HEK293 (cell line): ENCODE data around the gene TMEM255A.
A peak's percentile ranks its signal among the peaks of the same experiment; 100 is the strongest.

Experiments used
- GLI2 ChIP-seq: fragments of 450-650 bp; formaldehyde crosslinking; IDR thresholded peaks from 2 replicates; pipeline ENCODE4; 2017; ENCODE audit warnings: missing biosample characterization, missing genetic modification characterization, low read depth, borderline replicate concordance
- KLF16 ChIP-seq: fragments of 450-650 bp; formaldehyde crosslinking; IDR thresholded peaks from 2 replicates; pipeline ENCODE4 v1.5.1; 2017; ENCODE audit warnings: missing biosample characterization, missing genetic modification characterization
- OSR2 ChIP-seq: fragments of 450-650 bp; formaldehyde crosslinking; IDR thresholded peaks from 2 replicates; pipeline ENCODE4 v1.5.1; 2016; ENCODE audit warnings: missing biosample characterization, missing genetic modification characterization
- REST ChIP-seq: fragments of 450-650 bp; formaldehyde crosslinking; IDR thresholded peaks from 2 replicates; pipeline ENCODE4 v1.5.1; 2016; ENCODE audit warnings: missing biosample characterization, missing genetic modification characterization
- ZBTB8A ChIP-seq: fragments of 450-650 bp; formaldehyde crosslinking; IDR thresholded peaks from 2 replicates; pipeline ENCODE4 v1.5.1; 2016; ENCODE audit warnings: missing biosample characterization, missing genetic modification characterization
- ZEB2 ChIP-seq: fragments of 450-650 bp; formaldehyde crosslinking; IDR thresholded peaks from 2 replicates; pipeline ENCODE4 v1.5.1; 2016; ENCODE audit warnings: missing biosample characterization, missing genetic modification characterization
- ZNF133 ChIP-seq: fragments of 450-650 bp; formaldehyde crosslinking; IDR thresholded peaks from 2 replicates; pipeline ENCODE4 v1.5.1; 2016; ENCODE audit warnings: missing biosample characterization, missing genetic modification characterization
- ZNF266 ChIP-seq: fragments of 450-650 bp; formaldehyde crosslinking; IDR thresholded peaks from 2 replicates; pipeline ENCODE4 v1.5.1; 2016; ENCODE audit warnings: missing biosample characterization, missing genetic modification characterization, low read depth
- ZNF335 ChIP-seq: fragments of 450-650 bp; formaldehyde crosslinking; conservative IDR thresholded peaks from 2 replicates; pipeline ENCODE4 v1.5.1; 2016; ENCODE audit warnings: missing biosample characterization, missing genetic modification characterization
- ZNF391 ChIP-seq: fragments of 450-650 bp; formaldehyde crosslinking; IDR thresholded peaks from 2 replicates; pipeline ENCODE4 v1.5.1; 2016; ENCODE audit warnings: low read depth, missing biosample characterization, missing genetic modification characterization, borderline replicate concordance
- ZNF394 ChIP-seq: fragments of 450-650 bp; formaldehyde crosslinking; IDR thresholded peaks from 2 replicates; pipeline ENCODE4 v1.5.1; 2016; ENCODE audit warnings: missing biosample characterization, missing genetic modification characterization, mild to moderate bottlenecking, moderate library complexity, borderline replicate concordance
- ZNF426 ChIP-seq: fragments of 450-650 bp; formaldehyde crosslinking; IDR thresholded peaks from 2 replicates; pipeline ENCODE4 v1.5.1; 2017; ENCODE audit warnings: missing biosample characterization, missing genetic modification characterization, mild to moderate bottlenecking, inconsistent platforms, moderate library complexity
- ZNF707 ChIP-seq: fragments of 450-650 bp; formaldehyde crosslinking; IDR thresholded peaks from 2 replicates; pipeline ENCODE4 v1.5.1; 2016; ENCODE audit warnings: missing biosample characterization, missing genetic modification characterization
- ZNF768 ChIP-seq: fragments of 450-650 bp; formaldehyde crosslinking; IDR thresholded peaks from 2 replicates; pipeline ENCODE4 v1.5.1; 2018; ENCODE audit warnings: missing biosample characterization, mild to moderate bottlenecking, missing genetic modification characterization
- ZSCAN23 ChIP-seq: fragments of 450-650 bp; formaldehyde crosslinking; IDR thresholded peaks from 2 replicates; pipeline ENCODE4 v1.5.1; 2016; ENCODE audit warnings: missing biosample characterization, missing genetic modification characterization
- ZSCAN30 ChIP-seq: fragments of 450-650 bp; IDR thresholded peaks from 2 replicates; pipeline ENCODE4 v1.5.1; 2018; ENCODE audit warnings: missing biosample characterization, mild to moderate bottlenecking, missing genetic modification characterization, moderate library complexity
- TF ChIP-seq, protein P1 (sequence below): fragments of 450-650 bp; formaldehyde crosslinking; IDR thresholded peaks from 2 replicates; pipeline ENCODE4 v1.5.1; 2016; ENCODE audit warnings: missing biosample characterization, missing genetic modification characterization, borderline replicate concordance
- TF ChIP-seq, protein P2 (sequence below): fragments of 450-650 bp; formaldehyde crosslinking; IDR thresholded peaks from 2 replicates; pipeline ENCODE4 v1.5.1; 2017; ENCODE audit warnings: missing biosample characterization, missing genetic modification characterization
- TF ChIP-seq, protein P3 (sequence below): fragments of 450-650 bp; formaldehyde crosslinking; IDR thresholded peaks from 2 replicates; pipeline ENCODE4 v1.5.1; 2016; ENCODE audit warnings: missing biosample characterization, missing genetic modification characterization
- TF ChIP-seq, protein P4 (sequence below): fragments of 450-650 bp; formaldehyde crosslinking; IDR thresholded peaks from 2 replicates; pipeline ENCODE4 v1.5.1; 2016; ENCODE audit warnings: missing biosample characterization, missing genetic modification characterization
- TF ChIP-seq, protein P5 (sequence below): fragments of 450-650 bp; formaldehyde crosslinking; IDR thresholded peaks from 2 replicates; pipeline ENCODE4 v1.5.1; 2016; ENCODE audit warnings: missing biosample characterization, missing genetic modification characterization

TMEM255A gene

GRCh38 chrX:120308959-120309872 lies 2.0 kb downstream of the TMEM255A start (continued):
- peak; percentile 51; the same call in 1 of the 2 replicates for TF ChIP-seq REST
- TF ChIP-seq OSR2 = 0 out of 2 replicates have a peak, but pooled peaks have one; percentile 12
- peak; percentile 75 for TF ChIP-seq ZEB2 (tag by site-specific recombination)
- TF ChIP-seq, protein P1, sequence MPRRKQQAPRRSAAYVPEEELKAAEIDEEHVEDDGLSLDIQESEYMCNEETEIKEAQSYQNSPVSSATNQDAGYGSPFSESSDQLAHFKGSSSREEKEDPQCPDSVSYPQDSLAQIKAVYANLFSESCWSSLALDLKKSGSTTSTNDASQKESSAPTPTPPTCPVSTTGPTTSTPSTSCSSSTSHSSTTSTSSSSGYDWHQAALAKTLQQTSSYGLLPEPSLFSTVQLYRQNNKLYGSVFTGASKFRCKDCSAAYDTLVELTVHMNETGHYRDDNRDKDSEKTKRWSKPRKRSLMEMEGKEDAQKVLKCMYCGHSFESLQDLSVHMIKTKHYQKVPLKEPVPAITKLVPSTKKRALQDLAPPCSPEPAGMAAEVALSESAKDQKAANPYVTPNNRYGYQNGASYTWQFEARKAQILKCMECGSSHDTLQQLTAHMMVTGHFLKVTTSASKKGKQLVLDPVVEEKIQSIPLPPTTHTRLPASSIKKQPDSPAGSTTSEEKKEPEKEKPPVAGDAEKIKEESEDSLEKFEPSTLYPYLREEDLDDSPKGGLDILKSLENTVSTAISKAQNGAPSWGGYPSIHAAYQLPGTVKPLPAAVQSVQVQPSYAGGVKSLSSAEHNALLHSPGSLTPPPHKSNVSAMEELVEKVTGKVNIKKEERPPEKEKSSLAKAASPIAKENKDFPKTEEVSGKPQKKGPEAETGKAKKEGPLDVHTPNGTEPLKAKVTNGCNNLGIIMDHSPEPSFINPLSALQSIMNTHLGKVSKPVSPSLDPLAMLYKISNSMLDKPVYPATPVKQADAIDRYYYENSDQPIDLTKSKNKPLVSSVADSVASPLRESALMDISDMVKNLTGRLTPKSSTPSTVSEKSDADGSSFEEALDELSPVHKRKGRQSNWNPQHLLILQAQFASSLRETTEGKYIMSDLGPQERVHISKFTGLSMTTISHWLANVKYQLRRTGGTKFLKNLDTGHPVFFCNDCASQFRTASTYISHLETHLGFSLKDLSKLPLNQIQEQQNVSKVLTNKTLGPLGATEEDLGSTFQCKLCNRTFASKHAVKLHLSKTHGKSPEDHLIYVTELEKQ (tag by site-specific recombination) = peak; percentile 58; the same call in 1 of the 2 replicates
- peak; percentile 32; the same call in 1 of the 2 replicates for TF ChIP-seq ZNF133 (tag by site-specific recombination)
- peak; percentile 59; the same call in 1 of the 2 replicates for TF ChIP-seq ZNF394 (tag by site-specific recombination)
- TF ChIP-seq, protein P2, sequence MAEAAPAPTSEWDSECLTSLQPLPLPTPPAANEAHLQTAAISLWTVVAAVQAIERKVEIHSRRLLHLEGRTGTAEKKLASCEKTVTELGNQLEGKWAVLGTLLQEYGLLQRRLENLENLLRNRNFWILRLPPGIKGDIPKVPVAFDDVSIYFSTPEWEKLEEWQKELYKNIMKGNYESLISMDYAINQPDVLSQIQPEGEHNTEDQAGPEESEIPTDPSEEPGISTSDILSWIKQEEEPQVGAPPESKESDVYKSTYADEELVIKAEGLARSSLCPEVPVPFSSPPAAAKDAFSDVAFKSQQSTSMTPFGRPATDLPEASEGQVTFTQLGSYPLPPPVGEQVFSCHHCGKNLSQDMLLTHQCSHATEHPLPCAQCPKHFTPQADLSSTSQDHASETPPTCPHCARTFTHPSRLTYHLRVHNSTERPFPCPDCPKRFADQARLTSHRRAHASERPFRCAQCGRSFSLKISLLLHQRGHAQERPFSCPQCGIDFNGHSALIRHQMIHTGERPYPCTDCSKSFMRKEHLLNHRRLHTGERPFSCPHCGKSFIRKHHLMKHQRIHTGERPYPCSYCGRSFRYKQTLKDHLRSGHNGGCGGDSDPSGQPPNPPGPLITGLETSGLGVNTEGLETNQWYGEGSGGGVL (tag by site-specific recombination) = peak; percentile 96
- TF ChIP-seq, protein P3, sequence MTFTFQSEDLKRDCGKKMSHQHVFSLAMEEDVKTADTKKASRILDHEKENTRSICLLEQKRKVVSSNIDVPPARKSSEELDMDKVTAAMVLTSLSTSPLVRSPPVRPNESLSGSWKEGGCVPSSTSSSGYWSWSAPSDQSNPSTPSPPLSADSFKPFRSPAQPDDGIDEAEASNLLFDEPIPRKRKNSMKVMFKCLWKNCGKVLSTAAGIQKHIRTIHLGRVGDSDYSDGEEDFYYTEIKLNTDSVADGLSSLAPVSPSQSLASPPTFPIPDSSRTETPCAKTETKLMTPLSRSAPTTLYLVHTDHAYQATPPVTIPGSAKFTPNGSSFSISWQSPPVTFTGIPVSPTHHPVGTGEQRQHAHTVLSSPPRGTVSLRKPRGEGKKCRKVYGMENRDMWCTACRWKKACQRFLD (tag by site-specific recombination) = no peak
- no peak for TF ChIP-seq ZNF707
- TF ChIP-seq ZSCAN30 = peak; percentile 66
- no peak for TF ChIP-seq ZBTB8A (tag by site-specific recombination)
- no peak for TF ChIP-seq ZSCAN23
- peak; percentile 52; the same call in 1 of the 2 replicates for TF ChIP-seq ZNF768 (tag by site-specific recombination)
- no peak for TF ChIP-seq GLI2 (tag by site-specific recombination)
- no peak for TF ChIP-seq ZNF266 (tag by site-specific recombination)
- peak; percentile 85 for TF ChIP-seq ZNF391
- TF ChIP-seq ZNF335 (tag by site-specific recombination) = peak; percentile 43
- peak; percentile 51; the same call in 1 of the 2 replicates for TF ChIP-seq KLF16
- TF ChIP-seq, protein P4, sequence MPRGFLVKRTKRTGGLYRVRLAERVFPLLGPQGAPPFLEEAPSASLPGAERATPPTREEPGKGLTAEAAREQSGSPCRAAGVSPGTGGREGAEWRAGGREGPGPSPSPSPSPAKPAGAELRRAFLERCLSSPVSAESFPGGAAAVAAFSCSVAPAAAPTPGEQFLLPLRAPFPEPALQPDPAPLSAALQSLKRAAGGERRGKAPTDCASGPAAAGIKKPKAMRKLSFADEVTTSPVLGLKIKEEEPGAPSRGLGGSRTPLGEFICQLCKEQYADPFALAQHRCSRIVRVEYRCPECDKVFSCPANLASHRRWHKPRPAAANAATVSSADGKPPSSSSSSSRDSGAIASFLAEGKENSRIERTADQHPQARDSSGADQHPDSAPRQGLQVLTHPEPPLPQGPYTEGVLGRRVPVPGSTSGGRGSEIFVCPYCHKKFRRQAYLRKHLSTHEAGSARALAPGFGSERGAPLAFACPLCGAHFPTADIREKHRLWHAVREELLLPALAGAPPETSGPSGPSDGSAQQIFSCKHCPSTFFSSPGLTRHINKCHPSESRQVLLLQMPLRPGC (tag by site-specific recombination) = peak; percentile 70; the same call in 1 of the 2 replicates
- TF ChIP-seq ZNF426 (tag by site-specific recombination) = no peak
- TF ChIP-seq, protein P5, sequence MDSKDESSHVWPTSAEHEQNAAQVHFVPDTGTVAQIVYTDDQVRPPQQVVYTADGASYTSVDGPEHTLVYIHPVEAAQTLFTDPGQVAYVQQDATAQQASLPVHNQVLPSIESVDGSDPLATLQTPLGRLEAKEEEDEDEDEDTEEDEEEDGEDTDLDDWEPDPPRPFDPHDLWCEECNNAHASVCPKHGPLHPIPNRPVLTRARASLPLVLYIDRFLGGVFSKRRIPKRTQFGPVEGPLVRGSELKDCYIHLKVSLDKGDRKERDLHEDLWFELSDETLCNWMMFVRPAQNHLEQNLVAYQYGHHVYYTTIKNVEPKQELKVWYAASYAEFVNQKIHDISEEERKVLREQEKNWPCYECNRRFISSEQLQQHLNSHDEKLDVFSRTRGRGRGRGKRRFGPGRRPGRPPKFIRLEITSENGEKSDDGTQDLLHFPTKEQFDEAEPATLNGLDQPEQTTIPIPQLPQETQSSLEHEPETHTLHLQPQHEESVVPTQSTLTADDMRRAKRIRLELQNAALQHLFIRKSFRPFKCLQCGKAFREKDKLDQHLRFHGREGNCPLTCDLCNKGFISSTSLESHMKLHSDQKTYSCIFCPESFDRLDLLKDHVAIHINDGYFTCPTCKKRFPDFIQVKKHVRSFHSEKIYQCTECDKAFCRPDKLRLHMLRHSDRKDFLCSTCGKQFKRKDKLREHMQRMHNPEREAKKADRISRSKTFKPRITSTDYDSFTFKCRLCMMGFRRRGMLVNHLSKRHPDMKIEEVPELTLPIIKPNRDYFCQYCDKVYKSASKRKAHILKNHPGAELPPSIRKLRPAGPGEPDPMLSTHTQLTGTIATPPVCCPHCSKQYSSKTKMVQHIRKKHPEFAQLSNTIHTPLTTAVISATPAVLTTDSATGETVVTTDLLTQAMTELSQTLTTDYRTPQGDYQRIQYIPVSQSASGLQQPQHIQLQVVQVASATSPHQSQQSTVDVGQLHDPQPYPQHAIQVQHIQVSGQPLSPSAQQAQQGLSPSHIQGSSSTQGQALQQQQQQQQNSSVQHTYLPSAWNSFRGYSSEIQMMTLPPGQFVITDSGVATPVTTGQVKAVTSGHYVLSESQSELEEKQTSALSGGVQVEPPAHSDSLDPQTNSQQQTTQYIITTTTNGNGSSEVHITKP (tag by site-specific recombination) = peak; percentile 79
